WERI-Rb-1 (cell line): ENCODE measurements around the gene TPSAB1.
"Not testable (repeated sequence)": the region's sequence is repeated elsewhere in the genome, so short reads cannot be mapped to it uniquely, and the experiment has no call there.

ENCODE experiments used
- DNase-seq: peaks from one replicate; pipeline ENCODE4 v3.0.0-alpha.2; 2020
- H3K27ac ChIP-seq: fragments of 250-450 bp; sonication (Bioruptor Pico); 2 replicates; pipeline ENCODE4 v1.5.1; 2020; ENCODE audit warnings: mild to moderate bottlenecking, moderate library complexity
- H3K27me3 ChIP-seq: fragments of 250-450 bp; sonication (Bioruptor Pico); 2 replicates; pipeline ENCODE4 v1.5.1; 2021; ENCODE audit warnings: mild to moderate bottlenecking, low read depth, moderate library complexity; ENCODE audit not compliant: insufficient read depth, severe bottlenecking
- H3K36me3 ChIP-seq: fragments of 250-450 bp; sonication (Bioruptor Pico); 2 replicates; pipeline ENCODE4 v1.5.1; 2020; ENCODE audit warnings: mild to moderate bottlenecking, moderate library complexity
- H3K4me3 ChIP-seq: 2 replicates; pipeline ENCODE4 v1.5.1; 2011; ENCODE audit warnings: low read depth, mild to moderate bottlenecking, control low read depth, low read length
- H3K9me3 ChIP-seq: fragments of 250-450 bp; sonication (Bioruptor Pico); 2 replicates; pipeline ENCODE4 v1.5.1; 2021; ENCODE audit warnings: mild to moderate bottlenecking, moderate library complexity; ENCODE audit not compliant: severe bottlenecking
- TF ChIP-seq, protein P1 (sequence below): IDR thresholded peaks from 2 replicates; pipeline ENCODE4 v1.5.1; 2011; ENCODE audit warnings: low read depth, mild to moderate bottlenecking, control low read depth, inconsistent platforms, low read length

The TPSAB1 gene

GRCh38 chr16:1262846-1263221, 22.3 kb downstream of the TPSAB1 start:
- Histone ChIP-seq H3K27ac (no peak overlapping the region), H3K36me3 (no peaks in the 10 kb centered on the region), H3K27me3 (no peaks in the 10 kb centered on the region), H3K9me3 (no peaks in the 10 kb centered on the region), H3K4me3 (no peak overlapping the region)
- no peak for DNase-seq
- TF ChIP-seq, protein P1, sequence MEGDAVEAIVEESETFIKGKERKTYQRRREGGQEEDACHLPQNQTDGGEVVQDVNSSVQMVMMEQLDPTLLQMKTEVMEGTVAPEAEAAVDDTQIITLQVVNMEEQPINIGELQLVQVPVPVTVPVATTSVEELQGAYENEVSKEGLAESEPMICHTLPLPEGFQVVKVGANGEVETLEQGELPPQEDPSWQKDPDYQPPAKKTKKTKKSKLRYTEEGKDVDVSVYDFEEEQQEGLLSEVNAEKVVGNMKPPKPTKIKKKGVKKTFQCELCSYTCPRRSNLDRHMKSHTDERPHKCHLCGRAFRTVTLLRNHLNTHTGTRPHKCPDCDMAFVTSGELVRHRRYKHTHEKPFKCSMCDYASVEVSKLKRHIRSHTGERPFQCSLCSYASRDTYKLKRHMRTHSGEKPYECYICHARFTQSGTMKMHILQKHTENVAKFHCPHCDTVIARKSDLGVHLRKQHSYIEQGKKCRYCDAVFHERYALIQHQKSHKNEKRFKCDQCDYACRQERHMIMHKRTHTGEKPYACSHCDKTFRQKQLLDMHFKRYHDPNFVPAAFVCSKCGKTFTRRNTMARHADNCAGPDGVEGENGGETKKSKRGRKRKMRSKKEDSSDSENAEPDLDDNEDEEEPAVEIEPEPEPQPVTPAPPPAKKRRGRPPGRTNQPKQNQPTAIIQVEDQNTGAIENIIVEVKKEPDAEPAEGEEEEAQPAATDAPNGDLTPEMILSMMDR: no peak

GRCh38 chr16:1263591-1264344, 23.3 kb downstream of the TPSAB1 start:
- H3K4me3 ChIP-seq: no peak overlapping the region
- H3K27ac ChIP-seq: no peak overlapping the region
- no peaks in the 10 kb centered on the region for H3K27me3 ChIP-seq
- no peaks in the 10 kb centered on the region for H3K36me3 ChIP-seq
- DNase-seq: no peak
- TF ChIP-seq, protein P1: no peak
- H3K9me3 ChIP-seq: no peaks in the 10 kb centered on the region

DNA sequence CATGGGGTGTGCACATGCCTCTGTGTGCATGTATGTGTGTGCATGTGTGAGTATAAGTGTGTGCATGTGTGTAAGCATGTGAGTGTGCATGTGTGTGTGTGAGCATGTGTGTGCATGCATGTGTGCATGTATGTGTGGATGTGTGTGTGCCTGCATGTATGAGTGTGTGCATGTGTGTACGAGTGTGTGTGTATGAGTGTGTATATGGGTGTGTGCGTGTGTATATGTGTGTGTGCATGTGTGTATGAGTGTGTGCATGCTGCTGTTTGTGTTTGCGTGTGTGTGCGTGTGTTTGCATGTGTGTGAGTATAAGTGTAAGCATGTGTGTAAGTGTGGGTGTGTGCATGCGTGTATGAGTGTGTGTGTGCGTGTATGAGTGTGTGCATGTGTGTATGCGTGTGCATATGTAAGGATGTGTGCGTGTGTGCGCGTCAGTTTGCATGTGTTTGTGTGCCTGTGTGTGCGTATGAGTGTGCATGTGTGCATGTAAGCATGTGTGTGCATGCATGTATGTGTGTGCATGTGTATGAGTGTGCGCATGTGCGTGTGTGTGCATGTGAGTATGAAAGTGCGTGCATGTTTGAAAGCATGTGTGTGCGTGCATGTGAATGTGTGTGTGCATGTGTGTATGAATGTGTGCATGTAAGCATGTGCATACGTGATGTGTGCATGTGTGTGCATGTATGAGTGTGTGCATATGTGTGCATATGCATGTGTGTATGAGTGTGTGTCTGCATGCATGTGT, 24.0 kb downstream of the TPSAB1 start:
- Histone ChIP-seq H3K27ac (no peak overlapping the region), H3K36me3 (no peaks in the 10 kb centered on the region), H3K9me3 (no peaks in the 10 kb centered on the region), H3K27me3 (no peaks in the 10 kb centered on the region), H3K4me3 (no peak overlapping the region)
- TF ChIP-seq, protein P1: no peak
- DNase-seq: no peak

GRCh38 chr16:1265090-1265630, 24.7 kb downstream of the TPSAB1 start:
- Histone ChIP-seq H3K4me3 (no peak overlapping the region), H3K36me3 (no peaks in the 10 kb centered on the region), H3K9me3 (no peaks in the 10 kb centered on the region), H3K27me3 (no peaks in the 10 kb centered on the region), H3K27ac (no peak overlapping the region)
- DNase-seq: no peak
- TF ChIP-seq, protein P1: no peak

DNA sequence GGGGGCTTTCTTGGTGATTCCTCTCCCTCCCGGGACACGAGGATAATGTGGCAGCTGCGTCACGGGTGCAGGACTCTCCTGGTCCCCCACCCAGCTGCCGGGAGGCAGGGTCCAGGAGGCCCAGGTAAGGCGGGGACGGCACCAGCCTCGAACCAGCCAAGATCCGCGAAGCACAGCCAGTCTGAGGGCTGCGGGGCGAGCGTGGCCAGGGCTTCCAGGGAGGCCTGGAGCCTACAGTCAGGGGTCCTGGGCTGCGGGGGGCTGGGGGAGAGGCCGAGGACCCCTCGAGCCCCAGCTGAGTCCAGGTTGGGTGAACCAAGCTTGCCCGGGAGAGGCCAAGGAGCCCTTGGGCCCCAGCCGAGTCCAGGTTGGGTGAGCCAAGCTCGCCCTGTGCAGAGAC, 25.3 kb downstream of the TPSAB1 start:
- Histone ChIP-seq H3K27me3 (no peaks in the 10 kb centered on the region), H3K9me3 (no peaks in the 10 kb centered on the region), H3K4me3 (no peak overlapping the region), H3K36me3 (no peaks in the 10 kb centered on the region), H3K27ac (no peak overlapping the region)
- no peak for DNase-seq
- TF ChIP-seq, protein P1: no peak

- H3K9me3 ChIP-seq, DNase-seq, H3K36me3 ChIP-seq, H3K4me3 ChIP-seq, H3K27ac ChIP-seq, H3K27me3 ChIP-seq: not testable (repeated sequence)
These were observed 28.9 kb downstream of the TPSAB1 start for GRCh38 chr16:1269418-1269817.
